ENCODE results near the gene PEG3.
"Not testable (repeated sequence)": the region's sequence is repeated elsewhere in the genome, so short reads cannot be mapped to it uniquely, and the experiment has no call there.

PEG3 gene

DNA sequence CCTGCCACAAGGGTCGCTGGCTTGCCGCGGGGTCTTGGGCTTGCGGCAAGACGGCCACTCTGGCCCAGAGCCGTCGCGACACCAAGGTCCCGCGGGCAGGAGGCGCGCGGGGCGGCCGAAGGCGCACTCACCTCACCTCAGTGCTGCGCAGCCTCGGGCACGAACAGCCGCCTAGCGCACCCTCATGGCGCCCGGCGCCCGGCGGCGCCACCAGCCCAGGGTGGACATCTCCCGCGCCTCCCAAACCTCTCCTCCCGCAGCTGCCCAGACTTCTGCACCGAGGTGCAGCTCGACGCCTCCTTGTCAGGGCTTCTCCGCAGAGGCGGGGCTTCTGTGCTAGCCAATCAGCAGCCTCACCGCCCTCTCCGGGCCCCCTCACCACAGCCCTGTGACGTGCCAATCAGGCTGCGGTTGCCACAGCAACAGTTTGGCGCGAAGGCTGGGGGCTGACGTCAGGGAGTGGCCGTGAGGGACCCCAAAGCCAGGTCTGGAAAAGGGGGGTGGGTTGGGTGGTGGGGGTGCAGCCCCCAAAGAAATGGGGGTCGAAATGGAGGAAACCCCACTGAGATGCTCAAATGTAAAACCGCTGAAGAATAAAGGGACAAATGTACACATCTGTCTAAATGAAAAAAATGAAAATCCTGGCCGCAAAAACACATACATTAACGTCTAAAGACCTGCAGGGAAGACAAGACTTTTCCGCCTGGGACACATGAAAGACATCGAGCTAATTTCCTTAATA lies at the start of gene PEG3, which contains the start of gene ZIM2:
TSS of gene PEG3 (minus strand) at position 276 of the 742 bp plus-strand sequence. CDS start 16,071 bp downstream, outside the sequence.
TSS of gene ZIM2 (minus strand) at position 276 of the 742 bp plus-strand sequence. CDS start 16,449 bp downstream, outside the sequence.
- DNase-seq, result peak; percentile 80

DNA sequence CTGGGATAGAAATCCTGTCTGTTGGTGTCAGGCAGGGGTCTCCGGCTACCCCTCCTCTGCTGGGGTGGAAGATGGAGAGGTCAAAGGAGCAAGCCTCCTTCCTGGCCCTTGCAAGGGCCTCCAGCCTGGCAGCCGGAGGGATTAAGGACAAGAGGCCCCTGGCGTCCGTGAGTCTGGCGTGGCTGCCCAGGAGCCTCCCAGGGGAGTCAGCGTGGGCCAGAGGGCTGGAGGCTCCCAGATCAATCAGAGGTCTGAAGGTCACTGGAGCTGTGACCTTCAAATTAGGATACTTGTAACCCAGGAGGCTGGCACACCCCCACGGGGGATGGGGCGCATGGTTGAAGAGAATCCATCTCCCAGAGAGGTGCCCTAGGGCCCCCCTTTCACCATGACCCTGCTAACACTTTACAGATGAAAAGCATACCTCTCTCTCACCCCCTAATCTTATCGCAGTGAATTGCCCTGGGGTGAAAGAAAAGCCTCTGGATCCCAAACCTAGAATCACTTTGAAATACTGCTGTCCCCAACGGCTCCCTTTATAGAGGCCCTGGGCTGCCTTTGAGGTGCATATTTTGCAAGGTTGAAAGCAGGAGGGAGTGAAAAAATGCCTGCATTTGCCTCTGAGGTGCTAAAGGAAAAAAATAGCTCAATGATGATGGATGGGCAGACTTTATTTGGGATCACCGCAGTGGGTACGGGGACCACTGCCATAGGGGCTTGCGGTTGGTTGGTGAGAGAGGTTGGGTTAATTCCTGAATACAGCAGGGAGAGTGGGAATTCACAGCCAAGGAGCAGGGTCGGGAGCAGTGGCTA lies 44.9 kb upstream of the PEG3 start:
- DNase-seq, result no peak

DNA sequence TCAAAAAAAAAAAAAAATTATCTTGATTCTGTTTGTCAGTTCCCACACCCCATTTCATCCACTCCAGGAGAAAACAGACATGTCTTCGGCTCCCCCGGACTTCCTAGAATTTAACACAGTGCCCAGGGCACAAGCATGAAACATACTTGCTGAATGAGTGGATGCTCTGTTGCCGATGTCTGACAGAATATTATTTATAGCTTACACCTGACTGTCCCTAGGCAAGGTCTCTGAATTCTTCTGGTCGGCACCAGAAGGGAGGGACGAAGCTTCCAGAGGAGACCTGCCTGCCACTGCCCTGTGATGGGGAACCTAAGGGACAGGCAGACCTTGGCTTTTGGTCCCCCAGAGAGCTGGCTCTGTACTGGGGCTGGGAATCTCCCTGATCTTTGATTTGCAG lies 43.9 kb upstream of the PEG3 start:
- no peak for DNase-seq

DNA sequence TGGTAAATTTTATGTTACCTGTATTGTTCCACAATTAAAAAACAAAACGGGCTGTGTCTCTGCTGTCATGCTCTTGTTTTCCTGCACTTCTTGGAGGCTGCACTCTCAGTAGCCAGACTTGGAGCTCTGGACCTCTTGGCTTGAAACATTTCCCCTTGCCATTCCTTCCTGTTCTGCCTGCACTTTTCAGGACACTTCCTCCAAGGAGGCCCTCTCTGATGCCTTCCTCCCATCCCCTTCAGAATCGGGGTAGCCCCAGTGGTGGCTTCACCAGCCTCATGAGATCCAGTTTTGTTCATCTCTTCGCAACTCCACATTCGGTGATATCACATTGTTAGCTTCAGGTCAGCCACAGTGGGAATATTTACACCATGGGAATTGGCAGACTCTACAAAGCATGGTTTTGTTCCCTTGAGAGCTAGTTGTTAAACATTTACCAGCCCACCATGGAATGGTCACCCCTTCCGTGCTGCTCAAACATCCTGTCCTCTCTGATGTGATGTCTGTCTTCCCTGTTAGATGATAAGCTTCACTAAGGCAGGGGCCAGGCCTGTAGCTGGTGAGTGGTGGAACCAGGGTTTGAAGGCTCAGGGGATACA lies 40.2 kb upstream of the PEG3 start:
- no peak for DNase-seq

DNA sequence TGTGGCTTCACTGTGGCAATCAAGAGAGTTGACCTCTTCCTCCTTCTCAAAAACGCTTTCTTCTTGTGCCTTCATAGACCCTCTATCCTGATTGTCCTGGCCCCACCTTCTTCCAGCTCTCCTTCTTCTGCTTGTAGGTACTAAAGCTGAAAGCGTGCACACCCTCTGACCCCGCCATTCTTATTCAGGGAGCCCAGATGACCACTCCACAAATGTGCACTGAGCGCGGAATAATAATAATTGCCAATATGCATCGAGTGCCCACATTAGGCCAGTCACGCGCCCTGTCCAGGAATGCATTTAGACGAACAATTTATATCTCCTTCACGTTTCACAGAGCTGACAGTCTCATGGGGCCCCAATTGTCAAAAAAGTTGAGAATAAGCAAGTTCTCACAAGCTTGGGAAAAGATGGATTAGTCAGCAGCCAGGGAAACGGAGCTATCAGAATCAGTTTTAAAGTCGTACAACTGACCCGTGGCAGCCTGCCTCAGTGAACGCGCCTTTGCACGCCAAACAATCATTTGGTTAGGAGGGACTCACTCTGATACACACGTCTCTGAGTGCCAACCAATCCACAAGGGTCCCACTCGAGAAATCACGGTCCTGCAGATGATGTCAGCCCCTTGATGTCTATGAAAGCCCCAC lies 36.7 kb upstream of the PEG3 start:
- no peak for DNase-seq

DNA sequence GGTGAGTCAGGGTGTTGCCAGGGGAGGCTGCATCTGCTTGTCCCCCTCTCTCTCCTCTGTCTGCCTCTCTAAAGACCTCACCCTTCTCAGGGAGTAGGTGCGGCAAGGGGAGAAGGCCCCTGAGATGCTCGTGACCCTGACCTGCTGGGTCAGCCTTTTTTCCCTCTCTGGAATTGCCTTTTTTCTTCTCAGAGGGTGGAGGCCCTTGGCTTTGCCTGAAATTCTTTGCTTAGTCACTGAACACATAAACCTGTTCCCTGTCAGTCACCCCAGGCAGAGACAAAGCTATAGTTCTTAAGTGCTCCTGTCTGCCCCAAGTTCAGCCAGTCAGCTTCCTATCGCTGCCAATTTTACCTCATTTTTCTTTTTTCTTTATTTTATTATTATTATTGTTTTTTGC lies 35.2 kb upstream of the PEG3 start:
- DNase-seq, result no peak

DNA sequence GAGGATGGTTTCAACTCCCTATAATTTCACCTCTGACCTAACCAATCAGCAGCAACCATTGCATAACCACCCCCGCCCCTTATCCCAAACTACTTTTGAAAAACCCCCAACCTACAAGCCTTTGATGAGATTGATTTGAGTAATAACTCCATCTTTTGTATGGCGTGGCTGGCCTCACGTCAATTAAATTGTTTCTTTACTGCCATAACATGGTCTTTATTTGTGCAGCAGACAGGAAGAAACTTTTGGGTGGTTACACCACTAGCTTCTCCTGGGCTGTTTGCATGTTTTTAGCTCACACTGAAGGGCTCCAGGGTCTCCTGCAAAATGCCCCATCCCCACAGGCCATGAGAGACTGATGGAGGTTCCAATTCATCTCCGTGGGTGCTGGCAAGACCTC lies 34.0 kb upstream of the PEG3 start:
- DNase-seq, result no peak

DNA sequence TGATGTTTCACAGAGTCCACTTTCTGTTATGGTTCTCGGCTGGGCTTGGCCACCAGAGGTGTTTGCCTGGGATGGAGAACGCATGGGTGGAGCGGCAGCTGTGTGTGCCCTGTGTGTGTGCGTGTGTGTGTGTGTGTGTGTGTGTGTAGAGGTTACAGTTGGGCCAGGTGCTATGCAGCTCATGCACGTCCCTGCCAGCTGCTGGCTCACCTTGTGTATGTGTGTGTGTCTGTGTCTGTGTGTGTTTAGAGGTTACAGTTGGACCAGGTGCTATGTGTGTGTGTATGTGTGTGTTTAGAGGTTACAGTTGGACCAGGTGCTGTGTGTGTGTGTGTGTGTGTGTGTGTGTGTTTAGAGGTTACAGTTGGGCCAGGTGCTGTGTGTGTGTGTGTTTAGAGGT lies 33.0 kb upstream of the PEG3 start:
- no peak for DNase-seq

DNA sequence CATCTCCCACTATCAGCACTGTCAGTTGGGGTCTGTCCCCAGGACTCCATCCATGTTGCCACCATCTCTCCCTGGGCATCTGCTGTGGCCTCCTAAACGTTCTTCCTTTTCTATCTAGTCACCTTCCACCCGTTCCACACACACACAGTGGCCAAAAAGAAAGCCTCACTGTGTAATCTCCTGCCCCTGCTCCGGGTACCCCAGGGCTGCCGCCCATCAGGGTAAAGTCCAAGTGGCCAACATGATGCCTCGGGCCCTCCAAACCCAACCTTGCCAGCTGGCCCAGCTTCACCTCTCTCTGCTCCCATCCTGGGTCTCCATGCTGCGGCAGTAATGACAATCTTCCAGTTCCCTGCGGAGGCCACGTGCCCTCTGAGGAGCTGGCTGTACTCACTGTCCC lies 29.4 kb upstream of the PEG3 start:
- no peak for DNase-seq

DNA sequence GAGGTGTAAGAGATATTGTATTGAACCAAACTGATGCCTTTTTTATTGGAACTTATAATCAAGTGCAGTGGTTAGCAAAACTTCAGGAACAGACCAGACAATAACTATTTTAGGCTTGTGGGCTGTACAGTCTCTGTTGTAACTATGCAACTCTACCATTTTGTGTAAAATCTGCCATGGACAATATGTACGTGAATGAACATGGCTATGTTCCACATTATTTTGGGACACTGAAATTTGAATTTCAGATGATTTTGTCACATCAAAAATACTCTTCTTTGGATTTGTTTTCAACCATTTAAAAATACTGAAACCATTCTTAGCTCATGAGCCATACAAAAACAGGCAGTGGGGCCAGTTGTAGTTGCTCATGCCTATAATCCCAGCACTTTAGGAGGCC lies 27.9 kb upstream of the PEG3 start:
- DNase-seq, result no peak

DNA sequence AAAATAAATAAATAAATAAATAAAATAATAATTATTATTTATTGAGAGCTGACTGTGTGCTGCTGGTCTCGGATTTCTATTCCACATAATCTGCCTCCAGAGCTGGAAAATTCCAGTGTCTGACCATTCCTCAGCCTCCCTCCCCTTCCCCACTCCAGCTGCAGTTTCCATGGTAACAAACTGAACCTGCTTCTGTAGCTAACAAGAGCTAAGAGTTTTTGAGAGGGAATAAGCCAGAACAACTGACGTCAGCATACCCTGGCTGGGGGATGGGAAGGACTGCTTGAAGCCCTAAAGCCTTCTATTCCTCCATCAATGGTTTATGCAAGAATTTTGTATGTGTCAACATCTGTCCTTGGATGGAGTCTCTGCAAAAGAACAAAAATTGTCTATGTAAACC lies 26.0 kb upstream of the PEG3 start:
- DNase-seq, result no peak

DNA sequence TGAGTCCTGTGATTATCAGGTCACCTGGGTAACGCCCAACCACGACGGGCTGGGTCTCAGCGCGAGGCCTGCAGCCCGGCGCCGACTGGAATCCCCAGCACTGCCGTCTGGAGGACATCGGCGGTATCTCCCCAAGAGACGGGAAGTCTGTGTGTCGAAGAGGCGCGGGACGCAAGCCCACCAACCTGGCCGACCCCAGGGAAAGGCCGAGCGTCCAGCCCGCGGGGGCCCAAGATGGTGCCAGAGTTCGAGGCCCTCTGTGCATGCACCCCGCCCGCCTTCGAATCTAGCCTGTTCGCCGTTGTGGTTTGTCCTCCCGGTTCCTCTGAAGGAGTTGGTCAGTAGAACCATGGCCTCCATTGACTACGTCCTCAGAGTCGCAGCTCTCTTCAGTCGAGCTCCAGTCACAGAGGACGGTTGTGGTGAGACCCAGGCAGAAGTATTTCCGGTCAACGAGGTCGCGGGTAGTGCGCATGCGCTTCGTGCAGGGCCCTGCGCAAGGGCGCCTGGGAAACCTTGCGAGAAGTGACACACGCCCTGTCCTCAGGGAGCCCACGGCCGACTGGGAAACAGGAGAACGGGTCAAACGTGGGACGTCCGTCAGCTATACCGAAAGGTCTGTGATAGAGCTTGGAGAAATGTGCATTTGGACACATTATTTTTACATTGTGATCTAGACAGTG lies 24.1 kb upstream of the PEG3 start:
- DNase-seq, result no peak

DNA sequence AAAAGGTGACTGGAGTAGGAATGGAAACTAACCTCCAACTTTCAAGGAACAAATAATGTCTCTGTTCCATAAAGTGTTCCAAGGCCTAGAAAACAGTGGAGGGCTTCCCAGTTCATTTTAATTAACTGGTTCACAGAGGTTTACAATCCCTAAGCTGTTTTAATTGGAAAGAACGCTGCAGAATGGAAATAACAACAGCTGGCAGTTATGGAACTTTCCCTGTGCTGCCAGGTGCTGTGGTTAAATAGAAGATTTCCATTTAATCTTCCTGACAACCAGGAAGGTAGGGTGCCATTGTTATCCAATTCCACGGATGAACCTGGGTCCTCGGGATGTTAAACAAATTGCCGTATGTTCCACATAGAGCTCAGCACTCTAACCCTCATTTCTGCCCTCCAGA lies 22.2 kb upstream of the PEG3 start:
- no peak for DNase-seq

DNA sequence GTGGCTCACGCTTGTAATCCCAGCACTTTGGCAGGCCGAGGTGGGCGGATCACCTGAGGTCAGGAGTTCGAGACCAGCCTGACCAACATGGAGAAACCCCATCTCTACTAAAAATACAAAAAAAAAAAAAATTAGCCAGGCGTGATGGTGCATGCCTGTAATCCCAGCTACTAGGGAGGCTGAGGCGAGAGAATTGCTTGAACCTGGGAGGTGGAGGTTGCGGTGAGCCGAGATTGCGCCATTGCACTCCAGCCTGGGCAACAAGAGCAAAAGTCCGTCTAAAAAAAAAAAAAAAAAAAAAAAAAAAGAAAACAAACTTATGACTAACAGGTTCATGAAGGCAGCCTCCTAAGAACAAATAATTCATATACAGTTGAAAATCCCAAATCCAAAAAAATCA lies 19.9 kb upstream of the PEG3 start:
- not testable (repeated sequence) for DNase-seq

DNA sequence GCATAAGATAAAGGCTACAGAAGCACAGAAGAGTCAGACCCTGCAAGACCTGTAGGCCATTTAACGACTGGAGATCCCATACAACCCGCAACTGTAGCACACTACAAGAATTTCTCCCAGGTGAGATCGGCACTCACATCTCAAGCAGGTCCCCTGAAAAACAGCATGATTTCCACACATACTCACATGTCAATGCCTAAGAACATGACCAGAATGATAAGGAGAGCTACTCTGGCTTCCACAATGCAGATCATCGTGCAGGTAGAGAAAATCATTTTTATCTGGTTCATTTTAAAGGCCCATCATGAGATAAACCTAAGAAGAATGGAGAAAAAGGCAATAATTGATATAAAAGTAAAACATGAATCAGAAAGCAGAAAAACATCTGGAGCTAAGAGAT lies 17.5 kb upstream of the PEG3 start:
- DNase-seq, result no peak

DNA sequence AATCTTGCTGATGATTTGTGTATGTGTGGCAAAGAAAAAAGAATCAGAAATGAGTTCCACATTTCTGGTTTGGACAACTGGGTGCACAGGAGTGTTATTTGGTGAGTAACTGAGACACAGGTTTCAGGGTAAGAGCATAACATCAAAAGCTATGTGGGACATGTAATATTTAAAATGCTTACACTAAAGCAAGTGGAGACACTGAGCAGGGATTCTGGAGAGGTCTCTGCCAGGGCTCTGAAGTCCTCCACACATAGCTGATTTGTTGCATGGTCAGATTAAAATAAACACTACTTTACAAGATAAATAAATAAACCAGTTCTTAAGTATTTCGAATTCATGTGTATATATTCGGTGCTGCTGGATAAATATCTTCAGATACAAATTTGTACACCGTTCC lies 16.3 kb upstream of the PEG3 start:
- DNase-seq, result no peak

DNA sequence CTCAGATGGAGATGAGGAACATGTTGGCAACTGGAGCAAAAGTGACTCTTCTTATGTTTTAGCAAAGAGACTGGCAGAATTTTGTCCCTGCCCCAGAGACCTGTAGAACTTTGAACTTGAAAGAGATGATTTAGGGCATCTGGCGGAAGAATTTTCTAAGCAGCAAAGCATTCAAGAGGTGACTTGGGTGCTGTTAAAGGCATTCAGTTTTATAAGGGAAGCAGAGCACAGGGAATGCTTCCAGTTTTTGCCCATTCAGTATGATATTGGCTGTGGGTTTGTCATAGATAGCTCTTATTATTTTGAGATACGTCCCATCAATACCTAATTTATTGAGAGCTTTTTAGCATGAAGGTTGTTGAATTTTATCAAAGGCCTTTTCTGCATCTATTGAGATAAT lies 11.8 kb upstream of the PEG3 start:
- not testable (repeated sequence) for DNase-seq

DNA sequence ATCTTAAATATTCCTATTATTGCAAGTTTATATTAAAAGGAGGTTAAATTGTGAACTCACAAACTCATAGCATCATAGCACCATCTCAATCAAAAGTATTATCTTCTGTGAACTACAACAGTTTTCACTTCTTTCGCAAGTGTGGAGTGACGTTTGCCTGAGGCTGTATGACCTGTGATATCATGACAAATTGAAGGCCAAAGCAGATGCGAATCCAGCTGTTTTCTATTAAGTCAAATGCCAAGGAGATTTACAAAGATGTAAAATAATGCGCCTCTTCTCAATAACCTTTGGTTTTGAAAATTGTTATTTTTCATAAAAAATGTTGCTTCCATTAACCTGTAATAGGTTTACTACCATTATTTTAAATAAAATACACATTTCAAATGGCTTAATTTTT lies 7.6 kb upstream of the PEG3 start:
- no peak for DNase-seq

DNA sequence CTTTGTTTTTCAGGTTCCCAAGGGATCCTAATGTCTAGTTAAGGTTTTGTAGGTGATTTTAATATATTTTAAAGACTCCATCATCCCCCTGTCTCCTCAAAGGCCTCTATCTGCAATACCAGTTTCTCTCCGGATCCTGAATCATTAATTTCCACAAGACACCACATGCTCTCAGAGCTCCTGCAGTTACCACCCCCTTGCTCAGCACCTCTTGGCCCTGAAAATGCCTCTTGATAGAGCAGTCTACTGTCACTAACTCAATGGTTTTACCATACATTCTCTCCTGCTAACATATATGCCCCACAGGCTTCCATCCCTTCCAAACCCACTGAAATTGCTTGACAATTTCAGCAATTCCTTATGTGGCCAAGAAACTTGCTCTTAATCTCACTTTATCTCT lies 1.9 kb upstream of the PEG3 start:
- no peak for DNase-seq

DNA sequence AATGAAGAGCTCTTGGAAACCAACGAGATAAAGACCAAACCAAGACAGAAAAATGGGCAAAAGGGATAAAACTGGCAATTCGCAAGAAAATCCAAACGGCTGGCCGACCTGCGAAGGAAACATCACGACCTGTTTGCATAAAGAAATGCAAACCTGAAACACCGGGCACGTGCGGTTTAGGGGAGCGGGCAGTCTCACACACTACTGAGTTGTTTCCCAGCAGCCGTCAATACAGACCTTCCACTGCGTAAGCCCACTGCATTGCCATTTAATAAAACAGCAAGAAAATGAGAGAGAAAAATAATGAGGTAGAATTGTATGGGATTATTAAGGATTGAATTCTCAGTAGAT lies 642 bp upstream of the PEG3 start:
- no peak for DNase-seq

DNA sequence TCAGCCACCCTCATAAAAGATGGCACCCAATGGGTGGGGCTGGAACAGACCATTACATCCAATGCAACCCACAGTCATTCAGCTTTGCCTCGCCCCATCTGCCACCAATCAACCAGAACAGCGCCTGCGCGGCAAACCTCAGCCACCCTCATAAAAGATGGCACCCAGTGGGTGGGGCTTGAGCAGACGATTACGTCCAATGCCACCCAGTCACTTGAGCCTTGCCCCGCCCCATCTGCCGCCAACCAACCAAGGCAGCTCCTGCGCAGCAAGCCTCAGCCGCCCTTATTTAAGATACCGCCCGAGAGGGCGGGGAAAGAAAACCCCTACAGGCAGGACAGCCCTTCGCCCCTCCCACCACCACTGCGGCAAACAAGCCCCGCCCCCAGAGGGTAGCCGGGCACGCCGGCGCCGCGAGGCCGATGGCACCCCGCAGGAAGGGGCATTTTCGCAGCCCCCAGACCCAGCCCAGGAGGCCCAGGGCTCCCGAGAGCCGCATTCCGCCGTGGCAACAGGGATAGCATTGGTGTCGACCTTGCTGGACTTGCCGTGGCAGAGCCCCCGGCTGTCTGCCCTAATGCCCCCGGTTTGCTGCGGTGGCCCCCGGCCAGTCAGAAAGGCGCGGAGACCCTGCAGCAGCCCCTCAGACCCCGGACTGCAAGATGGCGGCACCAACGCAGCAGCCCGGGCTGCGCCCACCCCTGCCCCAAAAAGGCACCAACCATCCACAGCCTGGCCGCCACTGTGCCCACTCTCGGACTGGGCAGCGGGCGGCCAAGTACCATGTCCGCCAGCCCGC lies 675 bp downstream of the PEG3 start:
- peak; percentile 98 for DNase-seq

Data from midbrain (tissue), 1 donor.